Measurements from ENCODE around the gene ARHGAP32.

The ARHGAP32 gene

GRCh38 chr11:129102756-129103155 is 89.4 kb downstream of the ARHGAP32 start:
- DNase-seq = no peak

- no peak for DNase-seq
Measured at GRCh38 chr11:129102225-129102624, 89.9 kb downstream of the ARHGAP32 start.

GRCh38 chr11:129093283-129093682 is 98.8 kb downstream of the ARHGAP32 start:
- no peak for DNase-seq

GRCh38 chr11:129090056-129090455 is 102.1 kb downstream of the ARHGAP32 start:
- no peak for DNase-seq

GRCh38 chr11:129089279-129089678 is 102.8 kb downstream of the ARHGAP32 start:
- no peak for DNase-seq

GRCh38 chr11:129086976-129087375 is 105.1 kb downstream of the ARHGAP32 start:
- no peak for DNase-seq

GRCh38 chr11:129077191-129077590 is 114.9 kb downstream of the ARHGAP32 start:
- DNase-seq = no peak

- DNase-seq = no peak
Measured at GRCh38 chr11:129075757-129076156, 116.4 kb downstream of the ARHGAP32 start.

GRCh38 chr11:129067454-129067853 is 124.7 kb downstream of the ARHGAP32 start:
- DNase-seq = no peak

- DNase-seq = no peak
Measured at GRCh38 chr11:129066229-129066628, 125.9 kb downstream of the ARHGAP32 start.

- DNase-seq = no peak
Measured at GRCh38 chr11:129063118-129063517, 129.0 kb downstream of the ARHGAP32 start.

- no peak for DNase-seq
Measured at GRCh38 chr11:129061492-129062230, 130.5 kb downstream of the ARHGAP32 start.

- no peak for DNase-seq
Measured at GRCh38 chr11:129056916-129057315, 135.2 kb downstream of the ARHGAP32 start.

GRCh38 chr11:129055196-129055595 is 136.9 kb downstream of the ARHGAP32 start:
- DNase-seq = no peak

- no peak for DNase-seq
Measured at GRCh38 chr11:129048911-129049310, 143.2 kb downstream of the ARHGAP32 start.

GRCh38 chr11:129045150-129045549 is 147.0 kb downstream of the ARHGAP32 start:
- no peak for DNase-seq

- no peak for DNase-seq
Measured at GRCh38 chr11:129042503-129042902, 149.6 kb downstream of the ARHGAP32 start.

GRCh38 chr11:129041611-129042018 is 150.5 kb downstream of the ARHGAP32 start:
- DNase-seq = no peak

- no peak for DNase-seq
Measured at GRCh38 chr11:129040934-129041333, 151.2 kb downstream of the ARHGAP32 start.

GRCh38 chr11:129035244-129035643 is 156.9 kb downstream of the ARHGAP32 start:
- DNase-seq = no peak

- no peak for DNase-seq
Measured at GRCh38 chr11:129034001-129034400, 158.1 kb downstream of the ARHGAP32 start.

GRCh38 chr11:129023968-129024676 is 168.0 kb downstream of the ARHGAP32 start:
- peak; percentile 2 for DNase-seq

- DNase-seq = no peak
Measured at GRCh38 chr11:129021295-129021694, 170.8 kb downstream of the ARHGAP32 start.

GRCh38 chr11:129018991-129019390 is 173.1 kb downstream of the ARHGAP32 start:
- DNase-seq = no peak

Data from stimulated activated CD4-positive, alpha-beta T cell treated with anti-CD3 and anti-CD28 coated beads, Interleukin-15, amount 100 ng/mL, for 24 hours (primary cell).